HFF-Myc (cell line): ENCODE measurements around the gene PLAAT4.
"Not testable (repeated sequence)": the region's sequence is repeated elsewhere in the genome, so short reads cannot be mapped to it uniquely, and the experiment has no call there.

Source experiments
- DNase-seq: peaks from one replicate; pipeline ENCODE4 v3.0.0-alpha.2; 2011; ENCODE audit warnings: low read depth; ENCODE audit errors: extremely low read depth
- H3K4me3 ChIP-seq: replicated peaks from 2 replicates; pipeline ENCODE4 v1.5.1; 2011; ENCODE audit warnings: low read depth, mild to moderate bottlenecking, control low read depth, low read length
- TF ChIP-seq, protein P1 (sequence below): IDR thresholded peaks from 2 replicates; pipeline ENCODE4 v1.5.1; 2012; ENCODE audit warnings: mild to moderate bottlenecking, low read depth, low read length, control low read depth; ENCODE audit errors: missing control alignments

The PLAAT4 gene

GRCh38 chr11:63567044-63567840 lies 30.6 kb downstream of the PLAAT4 start:
- DNase-seq: peak; percentile 64
- no peak overlapping the region for H3K4me3 ChIP-seq
- TF ChIP-seq, protein P1, sequence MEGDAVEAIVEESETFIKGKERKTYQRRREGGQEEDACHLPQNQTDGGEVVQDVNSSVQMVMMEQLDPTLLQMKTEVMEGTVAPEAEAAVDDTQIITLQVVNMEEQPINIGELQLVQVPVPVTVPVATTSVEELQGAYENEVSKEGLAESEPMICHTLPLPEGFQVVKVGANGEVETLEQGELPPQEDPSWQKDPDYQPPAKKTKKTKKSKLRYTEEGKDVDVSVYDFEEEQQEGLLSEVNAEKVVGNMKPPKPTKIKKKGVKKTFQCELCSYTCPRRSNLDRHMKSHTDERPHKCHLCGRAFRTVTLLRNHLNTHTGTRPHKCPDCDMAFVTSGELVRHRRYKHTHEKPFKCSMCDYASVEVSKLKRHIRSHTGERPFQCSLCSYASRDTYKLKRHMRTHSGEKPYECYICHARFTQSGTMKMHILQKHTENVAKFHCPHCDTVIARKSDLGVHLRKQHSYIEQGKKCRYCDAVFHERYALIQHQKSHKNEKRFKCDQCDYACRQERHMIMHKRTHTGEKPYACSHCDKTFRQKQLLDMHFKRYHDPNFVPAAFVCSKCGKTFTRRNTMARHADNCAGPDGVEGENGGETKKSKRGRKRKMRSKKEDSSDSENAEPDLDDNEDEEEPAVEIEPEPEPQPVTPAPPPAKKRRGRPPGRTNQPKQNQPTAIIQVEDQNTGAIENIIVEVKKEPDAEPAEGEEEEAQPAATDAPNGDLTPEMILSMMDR: no peak

DNA sequence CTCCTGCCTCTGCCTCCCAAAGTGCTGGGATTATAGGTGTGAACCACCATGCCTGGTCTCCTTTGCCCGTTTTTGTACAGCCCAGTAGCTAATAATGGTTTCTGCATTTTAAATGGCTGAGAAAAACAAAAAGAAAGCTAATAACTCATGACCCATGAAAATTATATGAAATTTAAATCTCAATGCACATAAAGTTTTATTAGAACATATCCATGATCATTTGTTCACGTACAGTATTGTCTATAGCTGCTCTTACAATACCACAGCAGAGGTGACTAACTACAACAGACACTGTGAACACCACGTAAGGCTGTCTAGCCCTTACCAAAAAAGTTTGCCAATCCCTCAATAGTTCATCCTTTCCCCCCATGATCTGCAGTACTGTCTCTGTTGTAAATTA lies 33.0 kb downstream of the PLAAT4 start:
- TF ChIP-seq, protein P1: no peak
- no peak for DNase-seq
- no peak overlapping the region for H3K4me3 ChIP-seq

GRCh38 chr11:63572026-63572688 lies 35.5 kb downstream of the PLAAT4 start:
- H3K4me3 ChIP-seq: no peak overlapping the region
- no peak for DNase-seq
- TF ChIP-seq, protein P1: no peak

DNA sequence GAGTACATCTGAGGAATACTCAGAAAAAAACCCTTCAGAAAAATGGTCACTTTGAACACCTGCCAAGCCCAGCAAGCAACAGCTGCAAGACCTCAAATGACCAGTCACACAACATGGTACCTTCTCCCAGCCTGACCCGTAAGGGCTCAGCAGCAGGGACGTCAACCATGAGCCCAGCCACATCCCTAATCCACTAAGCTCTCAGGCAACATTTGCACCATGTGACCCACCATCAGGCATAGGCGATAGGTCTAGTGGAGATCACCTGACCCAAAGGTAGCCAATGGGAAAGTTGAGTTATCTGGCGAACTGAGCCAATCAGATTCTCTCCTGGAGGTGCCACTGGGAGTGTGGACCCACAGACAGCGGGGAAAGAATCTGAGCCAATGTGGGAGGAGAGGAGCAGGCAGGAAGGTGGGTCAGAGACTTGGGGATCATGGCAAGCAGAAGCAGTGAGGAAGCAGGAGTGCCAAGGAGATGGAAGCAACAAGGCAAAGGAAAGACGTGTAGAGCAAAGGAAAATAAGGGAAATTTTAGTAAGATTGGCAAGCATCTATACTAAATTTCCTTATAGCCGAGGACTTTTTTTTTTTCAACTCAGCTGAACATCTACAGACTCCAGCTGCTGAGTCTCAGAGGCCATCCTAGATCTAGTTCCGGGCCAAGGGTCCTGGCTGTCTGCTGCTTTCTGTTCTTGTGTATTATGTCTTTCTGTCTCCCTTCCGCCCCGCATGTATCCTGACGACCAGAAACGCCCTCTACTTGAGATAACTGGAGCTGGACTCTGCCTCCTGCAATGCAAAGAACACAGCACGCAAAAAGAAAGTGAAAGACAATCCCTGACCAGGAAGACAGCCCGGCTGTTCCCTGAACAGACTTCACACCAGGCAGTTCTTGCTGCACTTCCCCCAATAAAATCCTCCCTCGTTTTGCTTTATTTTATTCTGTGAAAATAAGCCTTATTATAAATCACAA lies 37.6 kb downstream of the PLAAT4 start:
- H3K4me3 ChIP-seq: no peak overlapping the region

DNA sequence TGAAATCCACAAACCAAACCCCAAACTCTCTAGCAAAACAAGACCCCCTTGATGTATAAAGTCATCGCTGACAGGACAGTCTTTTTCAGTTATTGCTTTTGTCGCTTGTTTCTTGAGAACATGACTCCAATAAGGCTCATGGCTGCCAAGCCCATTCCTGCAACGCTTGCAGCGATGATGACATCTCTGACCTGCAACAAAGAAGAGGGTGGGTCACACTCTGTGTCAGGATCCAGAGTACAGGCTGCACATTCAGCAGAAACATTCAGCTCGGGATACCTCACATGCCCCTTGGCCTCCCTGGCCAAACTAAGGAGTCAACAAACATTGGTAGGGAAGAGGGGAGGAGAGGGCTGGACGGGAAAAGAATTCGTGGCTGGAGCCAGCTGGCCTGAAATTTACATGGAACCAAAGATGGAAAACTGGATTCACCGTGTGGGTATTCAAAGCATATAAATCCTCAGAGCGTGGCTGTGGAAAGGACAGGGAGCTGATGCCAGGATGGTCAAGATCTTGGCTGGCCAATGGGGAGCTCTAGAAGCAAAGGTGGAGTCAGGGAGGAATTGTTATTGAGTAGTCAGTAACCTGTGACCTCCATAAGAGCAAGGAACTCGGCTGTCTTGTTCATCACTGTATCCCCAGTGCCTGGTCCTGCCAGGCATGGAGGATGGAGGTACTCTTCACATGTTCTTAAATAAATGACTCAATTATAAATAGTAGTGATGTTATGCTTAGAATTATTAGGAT lies 38.4 kb downstream of the PLAAT4 start:
- H3K4me3 ChIP-seq: no peak overlapping the region
- no peak for DNase-seq
- TF ChIP-seq, protein P1: no peak

More for the DNA sequence above, 37.6 kb downstream of the PLAAT4 start:
- TF ChIP-seq, protein P1: no peak
- no peak for DNase-seq

GRCh38 chr11:63578882-63579281 lies 42.3 kb downstream of the PLAAT4 start:
- DNase-seq, H3K4me3 ChIP-seq: not testable (repeated sequence)

DNA sequence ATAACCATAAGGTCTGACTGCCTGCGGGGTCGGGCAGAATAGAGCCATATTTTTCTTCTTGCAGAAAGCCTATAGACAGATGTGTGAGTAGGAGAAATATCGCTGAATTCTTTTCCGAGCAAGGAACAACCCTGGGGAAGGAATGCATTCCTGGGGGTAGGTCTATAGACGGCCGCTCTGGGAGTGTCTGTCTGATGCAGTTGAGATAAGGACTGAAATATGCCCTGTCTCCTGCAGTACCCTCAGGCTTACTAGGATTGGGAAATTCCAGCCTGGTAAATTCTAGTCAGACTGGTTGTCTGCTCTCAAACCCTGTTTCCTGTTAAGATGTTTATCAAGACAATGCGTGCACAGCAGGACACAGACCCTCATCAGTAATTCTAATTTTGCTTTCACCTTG lies 44.6 kb downstream of the PLAAT4 start:
- DNase-seq, H3K4me3 ChIP-seq: not testable (repeated sequence)
